A673 (cell line): ENCODE measurements around the gene MAP3K9. TPM values are rescaled to one million over a fixed set of nuclear protein-coding genes. Genes with fewer than 3 reads are reported as not detected.

Experiments
- BruUV-seq: library from RNA; stranded (reverse); fragments of 400-500 nt; replicated peaks from 2 replicates; lab custom pipeline; 2021; lab: Mats Ljungman, UMichigan
- CTCF ChIA-PET: fragments of 300-600 bp; sonication (Branson Sonifier 250); formaldehyde crosslinking; loops from one replicate; lab custom pipeline; 2022; ENCODE audit warnings: antibody characterized with exemption; lab: Charles Lee
- POLR2A ChIA-PET: fragments of 300-600 bp; sonication (Branson Sonifier 250); formaldehyde crosslinking; loops from one replicate; lab custom pipeline; 2022; ENCODE audit warnings: antibody characterized with exemption; ENCODE audit not compliant: low non-redundant PET; lab: Charles Lee
- DNase-seq: peaks from one replicate; pipeline ENCODE4 v3.0.0-alpha.2; 2015; ENCODE audit warnings: low spot score
- H3K27ac ChIP-seq: fragments of 200-600 bp; sonication (generic); 2 replicates; pipeline ENCODE4 v1.5.1; 2016; ENCODE audit warnings: mixed run types, low read depth, mild to moderate bottlenecking, mixed read lengths, antibody characterized with exemption, low read length; ENCODE audit not compliant: poor library complexity, severe bottlenecking
- H3K27me3 ChIP-seq: fragments of 200-600 bp; sonication (generic); replicated peaks from 2 replicates; pipeline ENCODE4 v1.6.1; 2017; ENCODE audit warnings: mixed run types, low read depth, mild to moderate bottlenecking, mixed read lengths, antibody characterized with exemption, low read length; ENCODE audit not compliant: insufficient read depth, poor library complexity
- H3K36me3 ChIP-seq: fragments of 200-600 bp; sonication (generic); 2 replicates; pipeline ENCODE4 v1.6.1; 2016; ENCODE audit warnings: mixed run types, mild to moderate bottlenecking, mixed read lengths, antibody characterized with exemption, low read length; ENCODE audit not compliant: insufficient read depth, poor library complexity, severe bottlenecking
- H3K4me1 ChIP-seq: fragments of 200-600 bp; sonication (generic); 2 replicates; pipeline ENCODE4 v1.6.1; 2017; ENCODE audit warnings: mixed run types, mild to moderate bottlenecking, mixed read lengths, antibody characterized with exemption, low read length; ENCODE audit not compliant: insufficient read depth, poor library complexity, severe bottlenecking
- H3K4me3 ChIP-seq: fragments of 200-600 bp; sonication (generic); 2 replicates; pipeline ENCODE4 v1.5.1; 2016; ENCODE audit warnings: low read depth, mixed run types, mild to moderate bottlenecking, mixed read lengths, low read length; ENCODE audit not compliant: poor library complexity, severe bottlenecking
- H3K9me3 ChIP-seq: fragments of 200-600 bp; sonication (generic); 2 replicates; pipeline ENCODE4 v1.6.1; 2016; ENCODE audit warnings: mixed run types, low read depth, mild to moderate bottlenecking, mixed read lengths, antibody characterized with exemption, low read length; ENCODE audit not compliant: poor library complexity, severe bottlenecking
- EZH2 ChIP-seq: fragments of 200-600 bp; sonication (generic); IDR thresholded peaks from 2 replicates; pipeline ENCODE4 v1.6.1; 2017; ENCODE audit warnings: borderline replicate concordance, low read depth, mild to moderate bottlenecking, mixed read lengths, antibody characterized with exemption, low read length; ENCODE audit not compliant: poor library complexity, severe bottlenecking
- intact Hi-C: fragments of 100-400 bp; cut with micrococcal nuclease; formaldehyde crosslinking; loops from one replicate; pipeline ENCODE4 v1.10.0; 2022; ENCODE audit not compliant: unreplicated experiment
- total RNA-seq: library from RNA; stranded (reverse); gene quantifications from 2 replicates; pipeline ENCODE4 v1.2.3, GENCODE V29; 2021
- TF ChIP-seq, protein P1 (sequence below): fragments of 300-800, 200-600 bp; sonication (generic); conservative IDR thresholded peaks from 2 replicates; pipeline ENCODE4 v1.5.1; 2017; ENCODE audit warnings: low read depth, mild to moderate bottlenecking, antibody characterized with exemption, low read length, moderate library complexity, mixed read lengths

Gene MAP3K9
- total RNA-seq, 1 experiment from 2014 or later = 5.4 TPM

DNA sequence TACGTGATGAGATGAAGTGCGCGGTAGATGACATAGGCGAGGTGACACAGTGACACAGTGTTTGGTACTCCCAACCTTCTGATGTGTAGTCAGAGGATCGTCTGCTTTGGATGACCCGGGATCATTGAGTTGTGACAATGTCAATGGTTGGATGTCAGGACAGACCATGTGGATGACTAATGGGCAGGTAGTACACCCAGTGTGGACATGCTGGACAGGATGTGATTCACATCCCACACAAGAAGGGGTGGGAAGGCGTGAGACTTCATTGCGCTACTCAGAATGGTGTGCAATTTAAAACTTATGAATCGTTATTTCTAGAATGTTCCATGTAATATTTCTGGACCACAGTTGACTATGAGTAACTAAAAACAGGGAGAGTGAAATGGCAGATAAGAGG lies 23.8 kb downstream of the MAP3K9 start:
- H3K4me1 ChIP-seq = peaks cover 8% of the 10 kb centered on the region
- intact Hi-C loops = no loop called here
- ChIA-PET POLR2A (no interaction called here), CTCF (no interaction called here)
- H3K36me3 ChIP-seq = no peaks in the 10 kb centered on the region
- no peaks in the 10 kb centered on the region for H3K9me3 ChIP-seq
- H3K27me3 ChIP-seq = no peaks in the 10 kb centered on the region
- TF ChIP-seq, protein P1, sequence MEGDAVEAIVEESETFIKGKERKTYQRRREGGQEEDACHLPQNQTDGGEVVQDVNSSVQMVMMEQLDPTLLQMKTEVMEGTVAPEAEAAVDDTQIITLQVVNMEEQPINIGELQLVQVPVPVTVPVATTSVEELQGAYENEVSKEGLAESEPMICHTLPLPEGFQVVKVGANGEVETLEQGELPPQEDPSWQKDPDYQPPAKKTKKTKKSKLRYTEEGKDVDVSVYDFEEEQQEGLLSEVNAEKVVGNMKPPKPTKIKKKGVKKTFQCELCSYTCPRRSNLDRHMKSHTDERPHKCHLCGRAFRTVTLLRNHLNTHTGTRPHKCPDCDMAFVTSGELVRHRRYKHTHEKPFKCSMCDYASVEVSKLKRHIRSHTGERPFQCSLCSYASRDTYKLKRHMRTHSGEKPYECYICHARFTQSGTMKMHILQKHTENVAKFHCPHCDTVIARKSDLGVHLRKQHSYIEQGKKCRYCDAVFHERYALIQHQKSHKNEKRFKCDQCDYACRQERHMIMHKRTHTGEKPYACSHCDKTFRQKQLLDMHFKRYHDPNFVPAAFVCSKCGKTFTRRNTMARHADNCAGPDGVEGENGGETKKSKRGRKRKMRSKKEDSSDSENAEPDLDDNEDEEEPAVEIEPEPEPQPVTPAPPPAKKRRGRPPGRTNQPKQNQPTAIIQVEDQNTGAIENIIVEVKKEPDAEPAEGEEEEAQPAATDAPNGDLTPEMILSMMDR = no peak
- no peak for TF ChIP-seq EZH2
- no peak overlapping the region for H3K27ac ChIP-seq
- DNase-seq = no peak
- H3K4me3 ChIP-seq = no peak overlapping the region
- no TSS peak for BruUV-seq

DNA sequence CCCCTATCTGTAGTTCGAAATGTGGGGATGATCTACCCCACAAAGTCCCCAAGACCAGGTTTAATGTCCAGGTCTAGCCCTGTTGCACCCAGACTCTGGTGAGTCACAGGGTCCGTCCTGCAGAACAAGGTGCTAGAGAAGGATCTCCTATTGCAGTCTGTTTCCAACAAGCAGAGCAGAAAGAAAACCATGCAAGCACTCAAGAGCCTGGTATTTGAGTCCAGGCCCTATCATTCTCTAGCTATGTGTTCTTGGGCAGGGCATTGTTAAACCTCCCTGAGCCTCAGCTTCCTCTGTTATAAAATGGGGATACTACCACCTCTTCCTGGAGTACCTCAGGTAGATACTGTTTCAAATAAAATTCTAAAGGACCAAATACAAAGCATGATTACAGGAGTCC lies 24.4 kb downstream of the MAP3K9 start:
- H3K27me3 ChIP-seq = no peaks in the 10 kb centered on the region
- H3K4me3 ChIP-seq = no peak overlapping the region
- H3K36me3 ChIP-seq = no peaks in the 10 kb centered on the region
- DNase-seq = no peak
- TF ChIP-seq EZH2 = no peak
- TF ChIP-seq, protein P1 = no peak
- no peak overlapping the region for H3K27ac ChIP-seq
- intact Hi-C loops = no loop called here
- H3K9me3 ChIP-seq = no peaks in the 10 kb centered on the region
- ChIA-PET CTCF (no interaction called here), POLR2A (no interaction called here)
- peaks cover 8% of the 10 kb centered on the region for H3K4me1 ChIP-seq
- BruUV-seq = no TSS peak

DNA sequence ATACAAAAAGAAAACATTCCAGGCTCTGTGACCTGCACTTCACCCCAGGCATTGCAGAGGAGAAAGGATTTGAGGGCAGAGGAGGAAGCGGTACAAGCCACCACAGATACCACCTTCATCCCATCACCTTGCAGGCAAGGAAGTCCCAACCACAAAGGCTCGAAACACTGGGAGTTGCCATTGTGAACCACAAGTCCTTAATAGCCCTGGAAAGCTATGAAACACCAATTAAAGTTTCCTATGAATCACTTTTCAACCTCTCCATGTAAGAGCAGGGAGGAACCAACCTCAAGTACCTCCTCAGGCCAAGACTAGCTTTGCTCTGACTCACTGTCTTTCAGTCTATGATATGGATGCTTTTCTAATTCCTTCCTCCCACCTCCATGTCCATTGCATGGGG lies 27.0 kb downstream of the MAP3K9 start:
- no TSS peak for BruUV-seq
- H3K27ac ChIP-seq = no peak overlapping the region
- no peak for TF ChIP-seq EZH2
- TF ChIP-seq, protein P1 = no peak
- H3K27me3 ChIP-seq = no peaks in the 10 kb centered on the region
- ChIA-PET POLR2A (no interaction called here), CTCF (no interaction called here)
- H3K9me3 ChIP-seq = no peaks in the 10 kb centered on the region
- no peaks in the 10 kb centered on the region for H3K36me3 ChIP-seq
- no peaks in the 10 kb centered on the region for H3K4me1 ChIP-seq
- H3K4me3 ChIP-seq = no peak overlapping the region
- intact Hi-C loops = no loop called here
- DNase-seq = no peak
